HepG2 (cell line): ENCODE data around the gene CAMK1. TPM values are rescaled to one million over a fixed set of nuclear protein-coding genes. Genes with fewer than 3 reads are reported as not detected.
A peak's percentile ranks its signal among the peaks of the same experiment; 100 is the strongest.

Source experiments
- CHD4 ChIP-seq: fragments of 200-600 bp; sonication (generic); IDR thresholded peaks from 2 replicates; pipeline ENCODE4 v1.7.0; 2017; ENCODE audit warnings: mild to moderate bottlenecking, low read length, borderline replicate concordance
- CREB1 ChIP-seq, 2 experiments: fragments of 450-650 bp in 1 of 2; IDR thresholded peaks; 2 replicates each; pipeline ENCODE4 v1.6.1; 2016 to 2017; ENCODE audit warnings: control low read depth in 1 of 2, mild to moderate bottlenecking in 1 of 2, missing compliant biosample characterization in 1 of 2, missing genetic modification characterization in 1 of 2
- GATA4 ChIP-seq: sonication (generic); IDR thresholded peaks from 2 replicates; pipeline ENCODE4 v1.6.1; 2016; ENCODE audit warnings: antibody characterized with exemption, low read depth, borderline replicate concordance
- HDAC6 ChIP-seq: fragments of 200-600 bp; sonication (generic); IDR thresholded peaks from 2 replicates; pipeline ENCODE4 v1.7.0; 2017; ENCODE audit warnings: mild to moderate bottlenecking, antibody characterized with exemption, low read length, low read depth
- HOXA3 ChIP-seq: sonication (generic); formaldehyde crosslinking; IDR thresholded peaks from 2 replicates; pipeline ENCODE4 v1.5.0; 2020; ENCODE audit warnings: missing genetic modification reagents
- KDM4B ChIP-seq: sonication (generic); formaldehyde crosslinking; IDR thresholded peaks from 2 replicates; pipeline ENCODE4 v1.4.0; 2020; ENCODE audit warnings: missing genetic modification reagents
- SOX5 ChIP-seq: IDR thresholded peaks from 2 replicates; pipeline ENCODE4 v1.6.1; 2016; ENCODE audit warnings: borderline replicate concordance
- TCF7L2 ChIP-seq: IDR thresholded peaks from 2 replicates; pipeline ENCODE4 v1.6.1; 2011; ENCODE audit warnings: mild to moderate bottlenecking, low read depth, low read length, moderate library complexity
- ZNF136 ChIP-seq: sonication (generic); formaldehyde crosslinking; IDR thresholded peaks from 2 replicates; pipeline ENCODE4 v1.8.1; 2022; ENCODE audit warnings: low read depth, mild to moderate bottlenecking, moderate library complexity, missing genetic modification reagents
- ZNF205 ChIP-seq: IDR thresholded peaks from 2 replicates; pipeline ENCODE4 v1.6.1; 2018; ENCODE audit warnings: missing biosample characterization, missing genetic modification reagents
- ZNF232 ChIP-seq: sonication (generic); formaldehyde crosslinking; IDR thresholded peaks from 2 replicates; pipeline ENCODE4 v1.4.0; 2020; ENCODE audit warnings: missing genetic modification reagents, borderline replicate concordance
- ZNF317 ChIP-seq: sonication (generic); formaldehyde crosslinking; IDR thresholded peaks from 2 replicates; pipeline ENCODE4 v1.5.0; 2020; ENCODE audit warnings: mild to moderate bottlenecking, missing genetic modification reagents
- ZNF337 ChIP-seq: sonication (generic); formaldehyde crosslinking; IDR thresholded peaks from 2 replicates; pipeline ENCODE4 v1.5.1; 2020; ENCODE audit warnings: missing genetic modification reagents, low read depth, mild to moderate bottlenecking, borderline replicate concordance
- ZNF790 ChIP-seq: sonication (generic); formaldehyde crosslinking; IDR thresholded peaks from 2 replicates; pipeline ENCODE4 v1.8.0; 2022; ENCODE audit warnings: missing genetic modification reagents, mild to moderate bottlenecking, borderline replicate concordance
- polyA plus RNA-seq, 8 experiments: library from polyadenylated mRNA; depleted of rRNA in 3 of 8; stranded (reverse) in 7 of 8; unstranded in 1 of 8; fragments of >200 nt; fragmentation: Illumina TruSeq in 4 of 8; extraction: Trizol in 4 of 8; gene quantifications; 2 replicates each; pipeline versions ENCODE4 v1.2.1 to v1.2.3, GENCODE V29; 2011 to 2016; ENCODE audit warnings: low read depth in 4 of 8, missing spikeins in 1 of 8, mixed read lengths in 1 of 8; ENCODE audit not compliant: insufficient read depth in 1 of 8
- total RNA-seq, 5 experiments: library from RNA; depleted of rRNA; stranded (reverse); fragments of >200 nt; fragmentation: Illumina TruSeq; extraction: Trizol; gene quantifications; 2 replicates each; pipeline ENCODE4 v1.2.3, GENCODE V29; 2016; ENCODE audit warnings: low read depth in 1 of 5
- TF ChIP-seq, protein P1 (sequence below): sonication (generic); formaldehyde crosslinking; IDR thresholded peaks from 2 replicates; pipeline ENCODE4 v1.5.1; 2020; ENCODE audit warnings: missing genetic modification reagents, mild to moderate bottlenecking, borderline replicate concordance
- TF ChIP-seq, protein P2 (sequence below): sonication (generic); formaldehyde crosslinking; IDR thresholded peaks from 2 replicates; pipeline ENCODE4 v1.4.0; 2020; ENCODE audit warnings: missing genetic modification reagents
- TF ChIP-seq, protein P3 (sequence below): sonication (generic); formaldehyde crosslinking; IDR thresholded peaks from 2 replicates; pipeline ENCODE4 v1.9.0; 2021; ENCODE audit warnings: missing genetic modification reagents, mild to moderate bottlenecking, borderline replicate concordance
- TF ChIP-seq, protein P4 (sequence below): sonication (generic); formaldehyde crosslinking; conservative IDR thresholded peaks from 2 replicates; pipeline ENCODE4 v1.8.0; 2022; ENCODE audit warnings: low read depth, missing genetic modification reagents
- TF ChIP-seq, protein P5 (sequence below): IDR thresholded peaks from 2 replicates; pipeline ENCODE4 v1.6.1; 2016
- TF ChIP-seq, protein P6 (sequence below): sonication (generic); formaldehyde crosslinking; conservative IDR thresholded peaks from 2 replicates; pipeline ENCODE4 v1.4.0; 2020; ENCODE audit warnings: missing genetic modification reagents

The CAMK1 gene
- total and polyA plus RNA-seq, 2 of the 13 experiments (the other 11 are each of a cell fraction or from before 2014, with no cell fraction given): 26.4 to 53.3 TPM

DNA sequence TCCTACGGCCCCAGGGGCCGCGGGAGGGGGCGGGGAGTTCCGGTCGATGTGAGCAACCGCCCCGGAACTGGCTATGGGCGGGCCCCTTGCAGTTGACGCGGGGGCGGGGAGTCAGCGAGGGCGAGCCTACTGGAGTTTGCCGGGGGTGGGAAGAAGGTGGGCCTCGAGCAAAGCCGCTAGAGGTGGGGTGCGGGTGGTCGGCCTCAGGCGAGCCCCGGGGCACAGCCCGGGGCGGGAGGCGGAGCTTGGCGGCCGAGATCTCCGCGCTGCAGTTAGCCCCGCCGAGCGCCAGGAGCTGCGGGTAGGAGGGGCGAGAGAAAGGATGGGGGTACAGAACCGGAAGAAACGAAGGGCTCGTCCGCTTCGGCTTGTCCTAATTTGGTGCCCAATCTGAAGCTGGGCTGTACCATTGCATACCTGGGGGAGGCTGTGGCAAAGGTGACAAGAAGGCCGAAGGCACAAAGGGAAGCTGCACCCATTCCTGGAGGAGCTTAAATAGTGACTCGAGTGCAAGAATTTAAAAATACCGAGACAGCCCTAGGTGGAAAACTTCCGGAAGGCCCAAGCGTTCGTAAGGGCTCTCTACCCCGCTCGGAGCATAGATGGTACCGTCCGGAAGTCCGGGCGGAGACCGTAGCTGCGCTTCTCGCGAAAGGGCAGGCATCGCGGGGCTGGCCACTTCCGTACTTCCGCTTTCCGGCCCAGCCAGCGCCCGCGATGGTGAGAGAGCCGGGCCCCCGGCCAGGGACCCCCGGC, 22.8 kb upstream of the CAMK1 start, which contains the start of the genes ARPC4 and TADA3 (continued):
- TF ChIP-seq CHD4 (no peak), ZNF232 (CRISPR knock-in tag) (0 out of 2 replicates have a peak, but pooled peaks have one; percentile 20), TCF7L2 (no peak), GATA4 (0 out of 2 replicates have a peak, but pooled peaks have one; percentile 16), ZNF205 (CRISPR knock-in tag) (0 out of 2 replicates have a peak, but pooled peaks have one; percentile 13), HOXA3 (peak; percentile 37; the same call in 1 of the 2 replicates), ZNF337 (no peak), ZNF136 (CRISPR knock-in tag) (no peak), CREB1 (IDR thresholded peaks at IDR 0.05) (no peak; the same call in 1 of the 2 replicates), CREB1 (CRISPR knock-in tag; IDR thresholded peaks at IDR 0.05) (peak; percentile 42), HDAC6 (no peak), SOX5 (CRISPR knock-in tag) (no peak), ZNF790 (CRISPR knock-in tag) (0 out of 2 replicates have a peak, but pooled peaks have one; percentile 26), ZNF317 (CRISPR knock-in tag) (no peak), KDM4B (CRISPR knock-in tag) (no peak)
- TF ChIP-seq, protein P1, sequence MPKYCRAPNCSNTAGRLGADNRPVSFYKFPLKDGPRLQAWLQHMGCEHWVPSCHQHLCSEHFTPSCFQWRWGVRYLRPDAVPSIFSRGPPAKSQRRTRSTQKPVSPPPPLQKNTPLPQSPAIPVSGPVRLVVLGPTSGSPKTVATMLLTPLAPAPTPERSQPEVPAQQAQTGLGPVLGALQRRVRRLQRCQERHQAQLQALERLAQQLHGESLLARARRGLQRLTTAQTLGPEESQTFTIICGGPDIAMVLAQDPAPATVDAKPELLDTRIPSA: no peak
- TF ChIP-seq, protein P2, sequence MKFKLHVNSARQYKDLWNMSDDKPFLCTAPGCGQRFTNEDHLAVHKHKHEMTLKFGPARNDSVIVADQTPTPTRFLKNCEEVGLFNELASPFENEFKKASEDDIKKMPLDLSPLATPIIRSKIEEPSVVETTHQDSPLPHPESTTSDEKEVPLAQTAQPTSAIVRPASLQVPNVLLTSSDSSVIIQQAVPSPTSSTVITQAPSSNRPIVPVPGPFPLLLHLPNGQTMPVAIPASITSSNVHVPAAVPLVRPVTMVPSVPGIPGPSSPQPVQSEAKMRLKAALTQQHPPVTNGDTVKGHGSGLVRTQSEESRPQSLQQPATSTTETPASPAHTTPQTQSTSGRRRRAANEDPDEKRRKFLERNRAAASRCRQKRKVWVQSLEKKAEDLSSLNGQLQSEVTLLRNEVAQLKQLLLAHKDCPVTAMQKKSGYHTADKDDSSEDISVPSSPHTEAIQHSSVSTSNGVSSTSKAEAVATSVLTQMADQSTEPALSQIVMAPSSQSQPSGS (CRISPR knock-in tag): no peak
- TF ChIP-seq, protein P3, sequence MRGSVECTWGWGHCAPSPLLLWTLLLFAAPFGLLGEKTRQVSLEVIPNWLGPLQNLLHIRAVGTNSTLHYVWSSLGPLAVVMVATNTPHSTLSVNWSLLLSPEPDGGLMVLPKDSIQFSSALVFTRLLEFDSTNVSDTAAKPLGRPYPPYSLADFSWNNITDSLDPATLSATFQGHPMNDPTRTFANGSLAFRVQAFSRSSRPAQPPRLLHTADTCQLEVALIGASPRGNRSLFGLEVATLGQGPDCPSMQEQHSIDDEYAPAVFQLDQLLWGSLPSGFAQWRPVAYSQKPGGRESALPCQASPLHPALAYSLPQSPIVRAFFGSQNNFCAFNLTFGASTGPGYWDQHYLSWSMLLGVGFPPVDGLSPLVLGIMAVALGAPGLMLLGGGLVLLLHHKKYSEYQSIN (CRISPR knock-in tag): no peak
- TF ChIP-seq, protein P4, sequence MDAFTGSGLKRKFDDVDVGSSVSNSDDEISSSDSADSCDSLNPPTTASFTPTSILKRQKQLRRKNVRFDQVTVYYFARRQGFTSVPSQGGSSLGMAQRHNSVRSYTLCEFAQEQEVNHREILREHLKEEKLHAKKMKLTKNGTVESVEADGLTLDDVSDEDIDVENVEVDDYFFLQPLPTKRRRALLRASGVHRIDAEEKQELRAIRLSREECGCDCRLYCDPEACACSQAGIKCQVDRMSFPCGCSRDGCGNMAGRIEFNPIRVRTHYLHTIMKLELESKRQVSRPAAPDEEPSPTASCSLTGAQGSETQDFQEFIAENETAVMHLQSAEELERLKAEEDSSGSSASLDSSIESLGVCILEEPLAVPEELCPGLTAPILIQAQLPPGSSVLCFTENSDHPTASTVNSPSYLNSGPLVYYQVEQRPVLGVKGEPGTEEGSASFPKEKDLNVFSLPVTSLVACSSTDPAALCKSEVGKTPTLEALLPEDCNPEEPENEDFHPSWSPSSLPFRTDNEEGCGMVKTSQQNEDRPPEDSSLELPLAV (CRISPR knock-in tag): no peak
- TF ChIP-seq, protein P5, sequence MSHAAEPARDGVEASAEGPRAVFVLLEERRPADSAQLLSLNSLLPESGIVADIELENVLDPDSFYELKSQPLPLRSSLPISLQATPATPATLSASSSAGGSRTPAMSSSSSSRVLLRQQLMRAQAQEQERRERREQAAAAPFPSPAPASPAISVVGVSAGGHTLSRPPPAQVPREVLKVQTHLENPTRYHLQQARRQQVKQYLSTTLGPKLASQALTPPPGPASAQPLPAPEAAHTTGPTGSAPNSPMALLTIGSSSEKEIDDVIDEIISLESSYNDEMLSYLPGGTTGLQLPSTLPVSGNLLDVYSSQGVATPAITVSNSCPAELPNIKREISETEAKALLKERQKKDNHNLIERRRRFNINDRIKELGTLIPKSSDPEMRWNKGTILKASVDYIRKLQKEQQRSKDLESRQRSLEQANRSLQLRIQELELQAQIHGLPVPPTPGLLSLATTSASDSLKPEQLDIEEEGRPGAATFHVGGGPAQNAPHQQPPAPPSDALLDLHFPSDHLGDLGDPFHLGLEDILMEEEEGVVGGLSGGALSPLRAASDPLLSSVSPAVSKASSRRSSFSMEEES (CRISPR knock-in tag): peak; percentile 9; the same call in 1 of the 2 replicates
- TF ChIP-seq, protein P6, sequence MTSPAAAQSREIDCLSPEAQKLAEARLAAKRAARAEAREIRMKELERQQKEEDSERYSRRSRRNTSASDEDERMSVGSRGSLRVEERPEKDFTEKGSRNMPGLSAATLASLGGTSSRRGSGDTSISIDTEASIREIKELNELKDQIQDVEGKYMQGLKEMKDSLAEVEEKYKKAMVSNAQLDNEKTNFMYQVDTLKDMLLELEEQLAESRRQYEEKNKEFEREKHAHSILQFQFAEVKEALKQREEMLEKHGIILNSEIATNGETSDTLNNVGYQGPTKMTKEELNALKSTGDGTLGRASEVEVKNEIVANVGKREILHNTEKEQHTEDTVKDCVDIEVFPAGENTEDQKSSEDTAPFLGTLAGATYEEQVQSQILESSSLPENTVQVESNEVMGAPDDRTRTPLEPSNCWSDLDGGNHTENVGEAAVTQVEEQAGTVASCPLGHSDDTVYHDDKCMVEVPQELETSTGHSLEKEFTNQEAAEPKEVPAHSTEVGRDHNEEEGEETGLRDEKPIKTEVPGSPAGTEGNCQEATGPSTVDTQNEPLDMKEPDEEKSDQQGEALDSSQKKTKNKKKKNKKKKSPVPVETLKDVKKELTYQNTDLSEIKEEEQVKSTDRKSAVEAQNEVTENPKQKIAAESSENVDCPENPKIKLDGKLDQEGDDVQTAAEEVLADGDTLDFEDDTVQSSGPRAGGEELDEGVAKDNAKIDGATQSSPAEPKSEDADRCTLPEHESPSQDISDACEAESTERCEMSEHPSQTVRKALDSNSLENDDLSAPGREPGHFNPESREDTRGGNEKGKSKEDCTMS (CRISPR knock-in tag): no peak
